SH-SY5Y (cell line): ENCODE data around the gene DAO.

Experiments used
- GATA2 ChIP-seq: IDR thresholded peaks from 2 replicates; pipeline ENCODE4 v1.6.1; 2011; ENCODE audit warnings: mild to moderate bottlenecking, low read depth, low read length
- GATA3 ChIP-seq: IDR thresholded peaks from 2 replicates; pipeline ENCODE4 v1.6.1; 2011; ENCODE audit warnings: low read depth, mild to moderate bottlenecking, low read length, moderate library complexity

Gene DAO

DNA sequence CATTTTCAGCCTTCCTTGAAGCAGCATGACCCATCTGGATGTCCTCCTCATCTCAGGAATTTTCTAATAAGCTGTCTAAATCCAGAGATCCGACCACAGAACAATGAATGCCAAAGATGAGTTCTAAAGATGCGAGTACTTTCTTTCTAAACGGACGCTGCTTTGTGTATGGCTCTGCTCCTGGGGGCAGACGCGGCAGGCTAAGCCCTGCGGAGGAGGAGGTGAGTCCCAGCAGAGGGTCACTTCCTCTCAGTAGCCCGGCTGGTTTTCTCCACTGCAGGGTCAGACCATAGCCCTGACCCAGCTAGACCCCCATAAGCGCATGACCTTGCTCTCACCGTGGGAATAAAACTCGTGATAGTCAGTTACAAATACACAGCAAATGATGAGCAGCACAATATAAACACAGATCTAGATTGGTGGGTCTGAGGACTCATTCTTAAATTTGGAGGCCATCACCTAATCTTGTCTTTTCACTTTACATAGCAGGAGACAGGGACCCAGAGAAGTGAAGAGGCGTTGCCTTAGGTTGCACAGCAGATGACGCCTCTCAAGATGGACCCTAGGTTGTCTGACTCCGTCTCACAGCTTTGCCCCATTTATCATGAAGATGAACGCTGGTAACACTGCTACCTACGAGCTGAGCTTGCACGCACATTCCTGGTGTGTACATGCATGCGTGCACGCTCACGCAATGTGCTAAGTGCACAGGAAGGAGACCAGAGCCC lies 39.1 kb upstream of the DAO start:
- no peak for TF ChIP-seq GATA2
- TF ChIP-seq GATA3, result no peak

GRCh38 chr12:108842361-108842760 lies 37.5 kb upstream of the DAO start:
- TF ChIP-seq GATA2, result no peak
- TF ChIP-seq GATA3, result no peak

DNA sequence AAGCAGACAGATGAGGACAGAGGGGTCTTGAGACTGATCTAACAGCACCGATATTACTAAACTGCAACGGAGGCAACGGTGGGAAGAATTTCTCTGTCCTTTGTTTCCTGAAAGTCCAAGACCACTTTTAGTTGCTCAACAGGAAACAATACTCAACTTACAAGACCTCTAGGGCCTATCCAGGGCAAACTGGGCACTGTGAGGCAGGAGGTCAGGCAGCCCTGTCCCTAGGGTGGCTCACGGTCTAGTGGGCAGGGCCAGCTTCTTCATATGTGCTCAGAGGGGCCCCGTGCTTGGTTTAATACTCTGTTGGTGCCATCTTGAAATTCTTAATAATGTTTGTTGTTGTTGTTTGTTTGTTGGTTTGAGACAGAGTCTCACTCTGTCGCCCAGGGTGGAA lies 36.7 kb upstream of the DAO start:
- no peak for TF ChIP-seq GATA3
- no peak for TF ChIP-seq GATA2

GRCh38 chr12:108845696-108846095 lies 34.2 kb upstream of the DAO start:
- TF ChIP-seq GATA3 (no peak), GATA2 (no peak)

DNA sequence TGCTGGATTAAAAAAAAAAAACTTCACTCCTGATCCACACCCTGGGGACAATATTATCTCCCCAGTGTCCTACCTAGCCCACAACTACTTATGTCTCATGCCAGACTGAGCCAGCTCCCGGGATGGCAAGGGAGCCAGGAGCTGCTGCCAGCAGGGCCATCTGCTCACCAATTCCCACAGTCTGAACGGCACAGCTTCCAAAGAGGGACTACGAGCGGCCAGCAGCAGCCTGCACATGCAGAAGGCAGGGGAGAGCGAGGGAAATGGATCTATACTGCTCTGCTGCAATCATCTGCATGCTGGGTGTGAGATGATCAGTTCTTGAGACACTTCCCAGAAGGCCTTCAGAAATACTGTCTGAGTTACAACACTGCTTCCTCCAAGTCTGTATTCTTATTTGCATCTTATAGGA lies 33.6 kb upstream of the DAO start:
- TF ChIP-seq GATA2 (no peak), GATA3 (no peak)

- TF ChIP-seq GATA3, result no peak
- TF ChIP-seq GATA2, result no peak
Measured at GRCh38 chr12:108847705-108848104, 32.2 kb upstream of the DAO start.

DNA sequence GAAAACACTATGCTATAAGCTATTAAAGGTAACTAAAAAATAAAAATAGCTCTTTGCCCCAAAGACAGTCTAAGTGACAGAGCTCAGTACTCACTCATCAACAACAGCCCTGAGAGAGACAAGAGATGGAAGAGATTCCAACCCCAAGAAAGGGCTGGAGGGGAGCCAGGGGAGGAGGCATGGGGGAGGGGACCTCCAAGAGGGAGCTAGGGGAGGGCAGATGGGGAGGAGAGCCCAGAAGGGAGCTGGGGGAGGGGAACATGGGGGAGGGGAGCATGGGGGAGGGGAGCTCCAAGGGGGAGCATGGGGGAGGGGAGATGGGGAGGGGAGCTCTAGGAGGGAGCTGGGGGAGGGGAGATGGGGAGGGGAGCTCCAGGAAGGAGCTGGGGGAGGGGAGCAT lies 30.2 kb upstream of the DAO start:
- TF ChIP-seq GATA3 (no peak), GATA2 (no peak)

GRCh38 chr12:108850854-108851573 lies 28.9 kb upstream of the DAO start:
- TF ChIP-seq GATA3, result no peak
- no peak for TF ChIP-seq GATA2

DNA sequence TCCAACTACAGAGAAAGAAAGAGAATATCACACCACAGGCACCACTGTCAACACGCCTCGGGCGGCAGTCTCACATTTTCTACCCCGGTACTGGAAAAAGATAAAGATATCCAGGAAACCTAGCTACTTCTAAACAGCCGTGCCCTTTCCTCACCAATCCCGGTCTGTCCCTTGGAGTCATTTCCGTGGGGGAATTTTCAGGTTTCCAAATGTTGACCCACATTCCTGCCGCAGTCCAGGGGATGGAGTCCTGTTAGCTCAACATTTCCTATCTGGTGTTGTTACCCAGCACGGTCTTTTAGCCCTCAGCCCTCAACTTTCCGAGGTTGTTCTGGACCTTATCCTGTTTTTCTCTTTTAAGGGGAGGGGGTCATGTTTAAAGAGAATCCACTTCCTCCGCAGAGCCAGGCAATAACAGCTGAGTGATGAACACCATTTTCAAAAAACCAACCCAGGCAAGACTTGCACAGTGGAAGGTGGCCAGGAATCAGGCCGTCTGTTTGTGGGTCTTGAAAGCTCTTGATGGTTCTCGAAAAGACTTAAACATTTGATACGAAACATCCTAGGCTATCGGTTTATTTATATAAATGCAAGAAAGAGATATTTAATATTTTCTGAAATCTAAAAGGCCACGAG lies 27.1 kb upstream of the DAO start:
- TF ChIP-seq GATA3 (no peak), GATA2 (no peak)

DNA sequence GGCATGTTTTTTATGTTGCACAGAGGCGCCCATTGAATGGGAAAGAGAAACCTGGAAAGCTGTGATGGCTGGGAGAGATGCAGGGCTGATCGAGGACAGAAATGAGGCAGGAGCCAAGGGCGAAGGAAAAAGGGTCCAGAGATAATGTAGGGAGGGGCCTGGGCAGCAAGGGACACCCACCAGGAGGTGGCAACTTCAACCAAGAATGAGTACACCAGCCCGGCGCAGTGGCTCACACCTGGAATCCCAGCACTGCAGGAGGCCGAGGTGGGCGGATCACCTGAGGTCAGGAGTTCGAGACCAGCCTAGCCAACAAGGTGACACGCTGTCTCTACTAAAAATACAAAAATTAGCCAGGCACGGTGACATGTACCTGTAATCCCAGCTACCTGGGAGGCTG lies 26.5 kb upstream of the DAO start:
- TF ChIP-seq GATA2 (no peak), GATA3 (no peak)

- no peak for TF ChIP-seq GATA2
Measured at GRCh38 chr12:108853981-108854446, 25.9 kb upstream of the DAO start.

GRCh38 chr12:108854451-108855283 lies 25.2 kb upstream of the DAO start:
- no peak for TF ChIP-seq GATA2
- TF ChIP-seq GATA3, result no peak

DNA sequence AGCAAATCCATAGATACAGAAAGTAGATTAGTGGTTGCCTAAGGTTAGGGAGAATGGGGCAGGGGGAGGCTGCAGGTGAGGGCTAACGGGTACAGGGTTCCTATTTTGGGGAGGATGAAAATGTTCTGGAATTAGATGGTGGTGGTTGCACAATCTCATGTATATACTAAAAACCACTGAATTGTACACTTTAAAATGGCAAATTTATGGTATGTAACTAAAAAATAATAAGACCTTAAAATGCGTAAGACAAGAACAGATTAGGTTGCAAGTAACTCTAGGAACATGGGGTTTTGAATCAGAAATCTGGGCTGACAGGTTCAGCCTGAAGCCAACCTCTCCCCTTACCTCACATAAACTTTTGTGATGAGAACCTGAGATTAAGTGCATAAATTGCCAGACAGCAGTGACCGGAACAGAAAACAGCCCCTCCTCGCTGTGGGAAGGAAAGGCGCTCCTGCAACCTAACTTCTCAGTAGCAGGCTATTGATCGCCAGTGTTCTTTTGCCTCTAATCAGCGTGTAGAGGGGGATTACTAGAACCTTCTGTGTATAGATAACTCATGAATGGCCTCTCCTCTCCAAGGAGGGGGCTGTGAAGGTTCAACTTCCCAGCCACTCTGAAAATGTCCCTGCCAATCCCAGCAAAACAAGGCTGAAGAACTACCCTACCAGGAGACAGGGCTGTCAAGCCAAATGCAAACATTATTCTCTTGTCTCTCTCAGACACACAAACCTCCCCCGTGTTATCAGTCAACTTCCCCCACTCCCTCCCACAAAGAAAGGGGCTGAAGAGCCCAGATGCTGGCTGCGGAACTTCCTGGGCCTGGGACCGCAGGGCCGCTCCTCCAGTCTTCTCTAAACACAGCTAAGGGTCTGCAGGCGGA lies 24.4 kb upstream of the DAO start:
- TF ChIP-seq GATA3 (no peak), GATA2 (no peak)

GRCh38 chr12:108856170-108856427 lies 23.8 kb upstream of the DAO start:
- no peak for TF ChIP-seq GATA3
- TF ChIP-seq GATA2, result 0 out of 2 replicates have a peak, but pooled peaks have one; percentile 10
